LNCAP (cell line): Measurements from ENCODE around the gene SLC41A2.

Experiments
- TF ChIP-seq, protein P1 (sequence below): fragments of 450-650 bp; IDR thresholded peaks from 2 replicates; pipeline ENCODE4 v1.5.1; 2017; ENCODE audit warnings: mild to moderate bottlenecking

Gene SLC41A2

GRCh38 chr12:104951759-104952509 is 6.2 kb downstream of the SLC41A2 start:
- TF ChIP-seq, protein P1, sequence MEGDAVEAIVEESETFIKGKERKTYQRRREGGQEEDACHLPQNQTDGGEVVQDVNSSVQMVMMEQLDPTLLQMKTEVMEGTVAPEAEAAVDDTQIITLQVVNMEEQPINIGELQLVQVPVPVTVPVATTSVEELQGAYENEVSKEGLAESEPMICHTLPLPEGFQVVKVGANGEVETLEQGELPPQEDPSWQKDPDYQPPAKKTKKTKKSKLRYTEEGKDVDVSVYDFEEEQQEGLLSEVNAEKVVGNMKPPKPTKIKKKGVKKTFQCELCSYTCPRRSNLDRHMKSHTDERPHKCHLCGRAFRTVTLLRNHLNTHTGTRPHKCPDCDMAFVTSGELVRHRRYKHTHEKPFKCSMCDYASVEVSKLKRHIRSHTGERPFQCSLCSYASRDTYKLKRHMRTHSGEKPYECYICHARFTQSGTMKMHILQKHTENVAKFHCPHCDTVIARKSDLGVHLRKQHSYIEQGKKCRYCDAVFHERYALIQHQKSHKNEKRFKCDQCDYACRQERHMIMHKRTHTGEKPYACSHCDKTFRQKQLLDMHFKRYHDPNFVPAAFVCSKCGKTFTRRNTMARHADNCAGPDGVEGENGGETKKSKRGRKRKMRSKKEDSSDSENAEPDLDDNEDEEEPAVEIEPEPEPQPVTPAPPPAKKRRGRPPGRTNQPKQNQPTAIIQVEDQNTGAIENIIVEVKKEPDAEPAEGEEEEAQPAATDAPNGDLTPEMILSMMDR = no peak

- TF ChIP-seq, protein P1 = no peak
Measured at GRCh38 chr12:104944252-104944651, 13.8 kb downstream of the SLC41A2 start.

DNA sequence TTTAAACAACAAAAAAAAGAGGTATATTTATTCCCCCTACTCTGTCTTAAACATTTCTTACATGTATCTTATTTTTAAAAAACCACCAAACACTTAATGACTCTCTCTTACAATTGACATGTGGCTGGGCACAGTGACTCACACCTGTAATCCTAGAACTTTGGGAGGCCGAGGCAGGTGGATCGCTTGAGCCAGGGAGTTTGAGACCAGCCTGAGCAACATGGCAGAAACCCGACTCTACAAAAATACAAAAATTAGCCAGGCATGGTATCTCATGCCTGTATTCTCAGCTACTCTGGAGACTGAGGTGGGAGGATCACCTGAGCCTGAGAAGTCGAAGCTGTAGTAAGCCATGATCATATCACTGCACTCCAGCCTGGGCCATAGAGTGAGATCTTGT is 16.0 kb downstream of the SLC41A2 start:
- TF ChIP-seq, protein P1 = no peak

- TF ChIP-seq, protein P1 = no peak
Measured at GRCh38 chr12:104941454-104941853, 16.6 kb downstream of the SLC41A2 start.

DNA sequence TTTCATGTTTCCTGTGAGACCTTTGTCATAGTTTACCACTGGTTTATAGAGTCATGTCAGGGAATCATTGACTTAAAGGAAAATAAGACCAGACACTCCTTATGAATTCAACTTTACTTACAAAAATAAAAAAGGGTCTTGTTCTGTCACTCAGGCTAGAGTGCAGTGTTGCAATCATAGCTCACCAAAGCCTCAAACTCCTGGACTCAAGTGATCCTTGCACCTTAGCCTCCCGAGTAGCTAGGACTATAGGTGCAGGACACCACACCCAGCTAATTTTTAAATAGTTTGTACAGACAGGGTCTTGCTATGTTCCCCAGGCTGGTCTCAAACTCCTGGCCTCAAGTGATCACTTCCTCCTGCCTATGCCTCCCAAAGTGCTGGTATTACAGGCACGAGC is 19.0 kb downstream of the SLC41A2 start:
- TF ChIP-seq, protein P1 = no peak

DNA sequence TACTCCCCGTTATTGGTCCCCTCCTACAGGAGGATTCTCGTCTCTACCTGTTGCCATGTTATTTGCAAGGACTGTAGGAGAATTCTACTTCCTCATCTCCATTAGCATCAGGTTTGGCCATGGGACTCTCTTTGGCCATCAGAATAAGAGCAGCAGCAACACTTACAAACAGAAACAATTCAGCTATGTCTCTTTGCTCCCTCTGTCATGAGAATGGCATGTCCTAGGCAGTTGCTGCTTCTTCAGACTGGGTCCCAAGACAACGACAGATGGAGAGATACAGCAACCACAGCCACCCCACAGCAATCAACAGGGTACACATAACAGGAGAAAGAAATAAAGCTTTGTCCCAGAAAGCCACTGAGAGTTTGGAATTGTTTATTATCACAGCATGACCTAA is 19.7 kb downstream of the SLC41A2 start:
- TF ChIP-seq, protein P1 = no peak

DNA sequence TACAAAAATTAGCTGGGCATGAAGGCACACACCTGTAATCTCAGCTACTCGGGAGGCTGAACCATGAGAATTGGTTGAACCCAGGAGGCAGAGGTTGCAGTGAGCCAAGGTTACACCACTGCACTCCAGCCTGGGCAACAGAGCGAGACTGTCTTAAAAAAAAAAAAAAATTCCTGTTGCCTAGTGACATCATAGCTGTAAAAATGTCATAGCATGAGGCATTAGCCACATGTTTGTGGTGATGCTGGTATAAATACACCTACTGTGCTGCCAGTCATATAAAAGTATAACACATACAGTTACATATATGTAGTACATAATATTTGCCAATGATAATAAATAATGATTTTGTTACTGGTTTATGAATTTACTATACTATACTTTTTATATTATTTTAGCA is 22.2 kb downstream of the SLC41A2 start:
- TF ChIP-seq, protein P1 = no peak

DNA sequence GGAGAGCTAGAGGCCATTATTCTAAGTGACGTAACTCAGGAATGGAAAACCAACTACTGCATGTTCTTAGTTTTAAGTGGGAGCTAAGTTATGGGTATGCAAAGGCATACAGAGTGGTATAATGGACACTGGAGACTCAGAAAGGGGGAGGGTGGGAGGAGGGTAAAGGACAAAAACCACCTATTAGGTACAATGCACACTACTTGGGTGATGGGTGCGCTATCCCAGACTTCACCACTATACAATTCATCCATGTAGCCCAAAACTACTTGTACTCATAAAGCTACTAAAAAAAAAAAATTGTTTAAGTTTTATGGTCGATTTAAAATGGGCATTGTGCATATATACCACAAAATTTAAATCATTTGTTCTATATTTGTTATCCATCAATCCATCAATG is 24.3 kb downstream of the SLC41A2 start:
- TF ChIP-seq, protein P1 = no peak
